Coronary artery (tissue), 2 donors: Measurements from ENCODE around the gene ENOX1.

Experiments
- DNase-seq: peaks from one replicate; pipeline ENCODE4 v3.0.0-alpha.2; 2017; ENCODE audit warnings: low spot score
- H3K27ac ChIP-seq, 2 donors: fragments of 200-600 bp; sonication (generic); one replicate each; pipeline ENCODE4 v1.5.1; 2016 to 2019
- H3K4me3 ChIP-seq: fragments of 200-600 bp; sonication (generic); 2 replicates; pipeline ENCODE4 v1.5.1; 2016; ENCODE audit warnings: mild to moderate bottlenecking, moderate library complexity
- TF ChIP-seq, protein P1 (sequence below): fragments of 200-600 bp; sonication (generic); IDR thresholded peaks from one replicate; pipeline ENCODE4 v1.5.1; 2019; ENCODE audit warnings: antibody characterized with exemption

The ENOX1 gene

DNA sequence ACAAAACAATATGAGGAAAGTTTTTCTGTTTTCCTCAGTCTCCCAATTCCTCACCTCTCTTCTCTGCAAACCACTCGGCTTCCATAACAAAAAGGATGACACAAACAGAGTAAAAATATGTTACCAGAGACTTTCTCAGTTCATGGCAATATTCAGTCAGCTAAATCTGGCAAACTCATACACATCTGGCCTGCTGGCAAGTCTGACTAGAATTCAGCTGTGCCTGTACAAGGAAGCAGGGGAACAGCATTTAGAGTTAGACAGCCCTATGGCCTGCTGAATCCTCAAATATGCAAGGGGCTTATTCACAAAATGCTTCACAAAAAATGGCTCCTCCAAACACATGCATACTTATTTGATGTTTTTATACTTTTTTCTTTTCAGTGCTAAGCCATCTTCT is 227.8 kb downstream of the ENOX1 start:
- DNase-seq, result no peak
- Histone ChIP-seq H3K27ac (no peak overlapping the region), H3K4me3 (no peak overlapping the region)
- TF ChIP-seq, protein P1, sequence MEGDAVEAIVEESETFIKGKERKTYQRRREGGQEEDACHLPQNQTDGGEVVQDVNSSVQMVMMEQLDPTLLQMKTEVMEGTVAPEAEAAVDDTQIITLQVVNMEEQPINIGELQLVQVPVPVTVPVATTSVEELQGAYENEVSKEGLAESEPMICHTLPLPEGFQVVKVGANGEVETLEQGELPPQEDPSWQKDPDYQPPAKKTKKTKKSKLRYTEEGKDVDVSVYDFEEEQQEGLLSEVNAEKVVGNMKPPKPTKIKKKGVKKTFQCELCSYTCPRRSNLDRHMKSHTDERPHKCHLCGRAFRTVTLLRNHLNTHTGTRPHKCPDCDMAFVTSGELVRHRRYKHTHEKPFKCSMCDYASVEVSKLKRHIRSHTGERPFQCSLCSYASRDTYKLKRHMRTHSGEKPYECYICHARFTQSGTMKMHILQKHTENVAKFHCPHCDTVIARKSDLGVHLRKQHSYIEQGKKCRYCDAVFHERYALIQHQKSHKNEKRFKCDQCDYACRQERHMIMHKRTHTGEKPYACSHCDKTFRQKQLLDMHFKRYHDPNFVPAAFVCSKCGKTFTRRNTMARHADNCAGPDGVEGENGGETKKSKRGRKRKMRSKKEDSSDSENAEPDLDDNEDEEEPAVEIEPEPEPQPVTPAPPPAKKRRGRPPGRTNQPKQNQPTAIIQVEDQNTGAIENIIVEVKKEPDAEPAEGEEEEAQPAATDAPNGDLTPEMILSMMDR, result no peak

GRCh38 chr13:43558326-43558725 is 228.4 kb downstream of the ENOX1 start:
- DNase-seq, result no peak
- TF ChIP-seq, protein P1, result no peak
- H3K4me3 ChIP-seq, result no peak overlapping the region
- H3K27ac ChIP-seq, result no peak overlapping the region

DNA sequence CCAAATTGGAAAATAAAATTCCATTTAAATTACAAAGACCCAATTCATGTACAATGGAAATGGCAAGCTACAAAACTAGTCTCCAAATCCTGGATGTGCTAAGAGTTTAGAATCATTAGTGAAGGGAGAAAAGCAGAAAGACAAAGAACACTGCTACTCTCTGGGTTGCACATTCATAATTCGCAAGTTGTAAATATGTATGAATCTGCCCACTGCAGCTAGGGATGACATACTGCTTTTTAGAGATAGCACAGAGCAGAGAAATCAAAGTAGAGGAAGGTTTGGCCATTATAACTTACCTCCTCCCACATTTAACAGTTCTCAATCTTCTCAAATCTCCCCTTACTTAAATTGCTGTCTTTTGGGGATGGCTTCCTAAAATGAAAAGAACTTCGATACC is 231.1 kb downstream of the ENOX1 start:
- no peak for DNase-seq

DNA sequence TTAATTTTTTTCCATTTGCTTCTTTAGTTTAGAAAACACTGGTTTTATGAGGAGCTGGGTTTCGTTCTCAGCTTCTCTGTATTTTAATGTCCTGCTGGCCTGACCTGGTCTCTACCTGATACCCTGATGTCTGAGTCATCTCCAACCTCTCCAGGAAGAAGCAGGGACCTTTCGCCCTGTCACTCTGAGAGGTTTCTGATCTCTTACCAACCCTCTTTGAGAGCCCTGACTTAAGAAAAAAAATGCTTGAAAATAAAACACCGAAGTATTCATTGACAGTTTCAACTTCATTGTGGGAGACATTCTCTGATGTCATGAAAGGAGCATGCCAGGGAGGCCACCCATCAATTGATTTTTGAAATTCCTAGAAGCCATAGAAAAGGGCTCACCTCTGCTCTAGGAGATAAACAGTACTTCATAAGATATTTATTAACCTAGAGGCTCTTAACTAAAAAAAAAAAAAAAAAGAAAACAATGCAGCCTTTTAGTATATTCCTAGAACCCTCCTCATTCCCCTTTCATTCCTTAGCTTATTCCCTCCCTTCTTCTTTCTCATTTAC is 234.8 kb downstream of the ENOX1 start:
- H3K27ac ChIP-seq, result no peak overlapping the region
- no peak overlapping the region for H3K4me3 ChIP-seq
- DNase-seq, result no peak
- TF ChIP-seq, protein P1, result no peak

More for the DNA sequence above, 231.1 kb downstream of the ENOX1 start:
- TF ChIP-seq, protein P1, result no peak
- Histone ChIP-seq H3K27ac (no peak overlapping the region), H3K4me3 (no peak overlapping the region)

DNA sequence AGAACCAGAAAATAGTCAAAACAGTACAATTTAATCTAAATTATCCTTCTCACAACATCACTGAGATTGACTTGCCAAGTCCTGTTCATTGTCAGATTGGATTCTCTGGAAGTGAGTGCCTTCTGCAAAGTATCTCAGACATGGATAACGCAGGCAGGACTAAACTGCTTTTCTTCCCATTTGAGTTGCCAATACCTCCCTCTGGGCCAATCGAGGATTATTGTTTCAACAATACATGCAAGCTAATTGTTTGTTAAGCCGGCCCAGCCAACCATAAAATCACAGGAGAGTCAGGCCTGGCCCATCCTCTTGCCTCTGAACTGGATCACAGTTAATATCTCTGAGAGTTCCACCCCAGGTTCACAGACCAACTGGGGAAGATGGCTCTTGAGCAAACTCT is 240.0 kb downstream of the ENOX1 start:
- no peak for DNase-seq
- TF ChIP-seq, protein P1, result no peak
- Histone ChIP-seq H3K27ac (no peak overlapping the region), H3K4me3 (no peak overlapping the region)

DNA sequence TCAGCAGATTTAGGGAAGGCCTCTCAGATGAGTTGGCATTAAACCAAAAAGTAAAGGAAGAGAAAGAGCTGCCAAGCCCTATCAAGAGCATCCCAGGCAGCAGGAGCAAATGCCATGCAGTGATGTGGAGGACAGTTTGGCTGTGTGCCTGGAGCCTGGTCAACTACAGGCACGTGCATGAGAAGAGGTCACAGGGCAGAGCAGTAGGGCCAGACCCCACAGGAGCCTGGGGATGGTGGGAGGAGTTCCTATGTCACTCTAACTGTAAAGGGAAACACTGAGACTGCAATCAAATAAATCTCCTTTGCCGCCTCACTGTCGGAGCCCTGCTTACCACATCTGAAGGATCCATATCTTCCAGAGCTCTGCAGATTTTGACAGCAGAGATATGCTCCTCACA is 240.5 kb downstream of the ENOX1 start:
- no peak overlapping the region for H3K27ac ChIP-seq
- H3K4me3 ChIP-seq, result no peak overlapping the region
- no peak for DNase-seq
- TF ChIP-seq, protein P1, result no peak

GRCh38 chr13:43545317-43545874 is 241.4 kb downstream of the ENOX1 start:
- Histone ChIP-seq H3K27ac (no peak overlapping the region), H3K4me3 (no peak overlapping the region)
- no peak for DNase-seq
- TF ChIP-seq, protein P1, result no peak
